Lower lobe of right lung (tissue), 2 donors: ENCODE measurements around the gene CASS4. TPM values are rescaled to one million over a fixed set of nuclear protein-coding genes. Genes with fewer than 3 reads are reported as not detected.
"Not testable (repeated sequence)": the region's sequence is repeated elsewhere in the genome, so short reads cannot be mapped to it uniquely, and the experiment has no call there.

ENCODE experiments used
- ATAC-seq, 2 donors: fragments of 200-7000 bp; cut with Tn5 transposase; one replicate each; pipeline ENCODE4 v1.9.1; 2020 to 2022; ENCODE audit warnings: mild to moderate bottlenecking in 2 of 2, moderate library complexity in 2 of 2
- DNase-seq: peaks from one replicate; pipeline ENCODE4 v3.0.0-alpha.2; 2020
- H3K27ac ChIP-seq: fragments of 200-600 bp; one replicate; pipeline ENCODE4 v1.8.0; 2022
- H3K27me3 ChIP-seq: fragments of 200-600 bp; one replicate; pipeline ENCODE4 v1.8.0; 2022; ENCODE audit warnings: low read depth
- H3K36me3 ChIP-seq: fragments of 200-600 bp; one replicate; pipeline ENCODE4 v1.8.0; 2022; ENCODE audit warnings: mild to moderate bottlenecking
- H3K4me1 ChIP-seq: fragments of 200-600 bp; one replicate; pipeline ENCODE4 v1.8.0; 2022
- H3K4me3 ChIP-seq: fragments of 200-600 bp; one replicate; pipeline ENCODE4 v1.8.0; 2022; ENCODE audit warnings: mild to moderate bottlenecking
- H3K9me3 ChIP-seq: fragments of 200-600 bp; one replicate; pipeline ENCODE4 v1.8.0; 2022
- CTCF ChIP-seq: fragments of 200-600 bp; IDR thresholded peaks from one replicate; pipeline ENCODE4 v1.8.0; 2022; ENCODE audit warnings: antibody characterized with exemption, mild to moderate bottlenecking
- intact Hi-C: fragments of 100-400 bp; cut with DNase I; formaldehyde crosslinking; loops from one replicate; pipeline ENCODE4 v1.11.0; 2022
- total RNA-seq: library from RNA; stranded (reverse); fragmentation: NEBNext Ultra II Directional; extraction: Animal tissue kit (Norgen Biotek cat#: 25700); gene quantifications from one replicate; pipeline ENCODE4 v1.2.1, GENCODE V29; 2021
- donor health status: DM: no; HTN: yes; CAD: no; lungs with severe emphysema.

Gene CASS4
- total RNA-seq, 1 donor from 2014 or later = 23.9 TPM

- Histone ChIP-seq H3K4me3 (no peak overlapping the region), H3K4me1 (peaks cover 19% of the 10 kb centered on the region), H3K27me3 (no peaks in the 10 kb centered on the region), H3K36me3 (no peaks in the 10 kb centered on the region), H3K27ac (no peak overlapping the region), H3K9me3 (no peaks in the 10 kb centered on the region)
- TF ChIP-seq CTCF = no peak
- intact Hi-C loops = no loop called here
- ATAC-seq = no peak
- DNase-seq = no peak
These were observed 23.2 kb upstream of the CASS4 start for GRCh38 chr20:56388882-56389281.

GRCh38 chr20:56389807-56390206, 22.3 kb upstream of the CASS4 start:
- intact Hi-C loops = loop anchor here (10.0 kb wide), 1 partner anchor 75 kb away; the partner anchor contains the start of gene RTF2
- no peak overlapping the region for H3K4me3 ChIP-seq
- H3K9me3 ChIP-seq = no peaks in the 10 kb centered on the region
- no peak for TF ChIP-seq CTCF
- no peaks in the 10 kb centered on the region for H3K36me3 ChIP-seq
- no peak for DNase-seq
- no peak for ATAC-seq
- H3K27me3 ChIP-seq = no peaks in the 10 kb centered on the region
- no peak overlapping the region for H3K27ac ChIP-seq
- H3K4me1 ChIP-seq = peaks cover 26% of the 10 kb centered on the region

- ATAC-seq, H3K36me3 ChIP-seq, DNase-seq: not testable (repeated sequence)
These were observed 21.7 kb upstream of the CASS4 start for GRCh38 chr20:56390396-56390795.

GRCh38 chr20:56391037-56391436, 21.0 kb upstream of the CASS4 start:
- Histone ChIP-seq H3K9me3 (no peaks in the 10 kb centered on the region), H3K27ac (no peak overlapping the region), H3K36me3 (peaks cover 8% of the 10 kb centered on the region), H3K4me1 (peaks cover 26% of the 10 kb centered on the region), H3K4me3 (peak overlapping the region; percentile 94), H3K27me3 (no peaks in the 10 kb centered on the region)
- ATAC-seq = no peak
- no peak for TF ChIP-seq CTCF
- DNase-seq = no peak
- intact Hi-C loops = loop anchor here (10.0 kb wide), 1 partner anchor 74 kb away; the partner anchor contains the start of gene RTF2

More at GRCh38 chr20:56390396-56390795, 21.7 kb upstream of the CASS4 start:
- H3K4me3 ChIP-seq, H3K27me3 ChIP-seq, H3K27ac ChIP-seq, H3K9me3 ChIP-seq: not testable (repeated sequence)
- intact Hi-C loops = loop anchor here (10.0 kb wide), 1 partner anchor 74 kb away; the partner anchor contains the start of gene RTF2
- peaks cover 26% of the 10 kb centered on the region for H3K4me1 ChIP-seq

GRCh38 chr20:56391596-56392131, 20.4 kb upstream of the CASS4 start:
- Histone ChIP-seq H3K27ac (peak overlapping the region; percentile 89), H3K4me1 (peaks cover 26% of the 10 kb centered on the region), H3K4me3 (peak overlapping the region; percentile 94), H3K36me3 (peaks cover 15% of the 10 kb centered on the region), H3K27me3 (no peaks in the 10 kb centered on the region), H3K9me3 (no peaks in the 10 kb centered on the region)
- ATAC-seq (peak; percentile 51 to 53), DNase-seq (no peak)
- intact Hi-C loops = loop anchor here (10.0 kb wide), 1 partner anchor 73 kb away; the partner anchor contains the start of gene RTF2
- no peak for TF ChIP-seq CTCF

GRCh38 chr20:56392132-56392880, 19.8 kb upstream of the CASS4 start, which contains the start of the genes AURKA and CSTF1:
Gene AURKA (minus strand): TSS chr20:56392215. CDS start chr20:56388197, 4,018 bp downstream.
Gene CSTF1 (plus strand): TSS chr20:56392645. CDS start chr20:56395553, 2,908 bp downstream.
- no peak for TF ChIP-seq CTCF
- no peaks in the 10 kb centered on the region for H3K9me3 ChIP-seq
- H3K4me3 ChIP-seq = peak within 1 kb of the TSS; percentile 94
- peaks cover 26% of the 10 kb centered on the region for H3K4me1 ChIP-seq
- DNase-seq = peak; percentile 99
- H3K27me3 ChIP-seq = no peaks in the 10 kb centered on the region
- peak; percentile 98 to 99 for ATAC-seq
- H3K36me3 ChIP-seq = peaks cover 21% of the 10 kb centered on the region
- intact Hi-C loops = loop anchor here (10.0 kb wide), 1 partner anchor 72 kb away; the partner anchor contains the start of gene RTF2
- peak within 1 kb of the TSS; percentile 89 for H3K27ac ChIP-seq
